K562 (cell line): Measurements from ENCODE around the gene SFI1. TPM values are rescaled to one million over a fixed set of nuclear protein-coding genes. Genes with fewer than 3 reads are reported as not detected.

Source experiments
- ATF7 ChIP-seq: fragments of 450-650 bp; IDR thresholded peaks from 2 replicates; pipeline ENCODE4 v1.7.1; 2014; ENCODE audit warnings: mild to moderate bottlenecking, moderate library complexity
- BCOR ChIP-seq: fragments of 450-650 bp; IDR thresholded peaks from 2 replicates; pipeline ENCODE4 v1.6.1; 2016
- BDP1 ChIP-seq: IDR thresholded peaks from 3 replicates; pipeline ENCODE4 v1.6.1; 2011; ENCODE audit not compliant: insufficient read length, insufficient read depth
- DEAF1 ChIP-seq: fragments of 450-650 bp; formaldehyde crosslinking; IDR thresholded peaks from 2 replicates; pipeline ENCODE4 v1.4.0; 2020; ENCODE audit warnings: mild to moderate bottlenecking, moderate library complexity
- EP400 ChIP-seq: fragments of 450-650 bp; IDR thresholded peaks from 2 replicates; pipeline ENCODE4 v1.6.1; 2017; ENCODE audit warnings: antibody characterized with exemption, mild to moderate bottlenecking, moderate library complexity
- ETS2 ChIP-seq: IDR thresholded peaks from 2 replicates; pipeline ENCODE4 v1.6.1; 2016; ENCODE audit warnings: borderline replicate concordance, missing genetic modification characterization, mild to moderate bottlenecking, moderate library complexity, missing compliant biosample characterization; ENCODE audit not compliant: poor library complexity, severe bottlenecking
- HDAC3 ChIP-seq: fragments of 450-650 bp; IDR thresholded peaks from 2 replicates; pipeline ENCODE4 v1.6.1; 2018; ENCODE audit warnings: borderline replicate concordance, mild to moderate bottlenecking, moderate library complexity; ENCODE audit not compliant: partially characterized antibody
- HMGN3 ChIP-seq: IDR thresholded peaks from 2 replicates; pipeline ENCODE4 v1.6.1; 2011; ENCODE audit warnings: borderline replicate concordance, low read depth, mild to moderate bottlenecking, mixed read lengths, low read length; ENCODE audit not compliant: insufficient read length; ENCODE audit errors: extremely low read depth
- HNRNPL ChIP-seq: fragments of 200-400 bp; formaldehyde crosslinking; IDR thresholded peaks from 2 replicates; pipeline ENCODE4 v1.6.1; 2017; ENCODE audit warnings: low read depth, mild to moderate bottlenecking, low read length
- L3MBTL2 ChIP-seq: fragments of 450-650 bp; IDR thresholded peaks from 2 replicates; pipeline ENCODE4 v1.6.1; 2016; ENCODE audit warnings: mild to moderate bottlenecking, moderate library complexity
- MAFG ChIP-seq: fragments of 450-650 bp; conservative IDR thresholded peaks from 2 replicates; pipeline ENCODE4 v1.6.1; 2016; ENCODE audit warnings: missing genetic modification characterization, missing compliant biosample characterization
- MTA1 ChIP-seq: fragments of 450-650 bp; IDR thresholded peaks from 2 replicates; pipeline ENCODE4 v1.6.1; 2017; ENCODE audit warnings: borderline replicate concordance
- NBN ChIP-seq: fragments of 450-650 bp; IDR thresholded peaks from 2 replicates; pipeline ENCODE4 v1.6.1; 2016; ENCODE audit warnings: low read depth, mild to moderate bottlenecking
- NFATC3 ChIP-seq: fragments of 450-650 bp; IDR thresholded peaks from 2 replicates; pipeline ENCODE4 v1.6.1; 2017; ENCODE audit warnings: mild to moderate bottlenecking
- PHTF2 ChIP-seq: fragments of 250-450 bp; sonication (Bioruptor Pico); IDR thresholded peaks from 2 replicates; pipeline ENCODE4 v1.5.0; 2021; ENCODE audit warnings: mild to moderate bottlenecking
- SAFB ChIP-seq: fragments of 200-400 bp; formaldehyde crosslinking; IDR thresholded peaks from 2 replicates; pipeline ENCODE4 v1.6.1; 2017; ENCODE audit warnings: low read depth, low read length, borderline replicate concordance
- SMARCE1 ChIP-seq: fragments of 450-650 bp; IDR thresholded peaks from 2 replicates; pipeline ENCODE4 v1.7.1; 2016; ENCODE audit warnings: mild to moderate bottlenecking
- ZBTB33 ChIP-seq: sonication (generic); formaldehyde crosslinking; IDR thresholded peaks from 2 replicates; pipeline ENCODE4 v1.8.1; 2023; ENCODE audit warnings: mild to moderate bottlenecking, missing genetic modification reagents
- ZFPM2 ChIP-seq: fragments of 250-450 bp; sonication (Bioruptor Pico); IDR thresholded peaks from 2 replicates; pipeline ENCODE4 v1.5.1; 2022; ENCODE audit warnings: mild to moderate bottlenecking
- ZSCAN29 ChIP-seq: fragments of 450-650 bp; IDR thresholded peaks from 2 replicates; pipeline ENCODE4 v1.6.1; 2017
- polyA plus RNA-seq, 8 experiments: library from polyadenylated mRNA; depleted of rRNA in 4 of 8; stranded (reverse) in 5 of 8; unstranded in 3 of 8; fragments of >200 nt; fragmentation: Nextera tagmentation in 2 of 8; fragmentation: Illumina TruSeq in 1 of 8; extraction: Ambion mirVana in 2 of 8; extraction: Trizol in 1 of 8; gene quantifications; 2 replicates each; pipeline versions ENCODE4 v1.2.1 to v1.2.3, GENCODE V29; 2011 to 2014; ENCODE audit warnings: inconsistent platforms in 1 of 8, missing spikeins in 1 of 8
- total RNA-seq, 7 experiments: library from RNA; depleted of rRNA in 6 of 7; stranded (reverse); fragments of >200 nt in 6 of 7; fragmentation: Illumina TruSeq in 2 of 7; extraction: Trizol in 2 of 7; gene quantifications; 2 replicates each; pipeline versions ENCODE4 v1.2.1 to v1.2.3, GENCODE V29; 2011 to 2021; ENCODE audit warnings: low replicate concordance in 1 of 7
- TF ChIP-seq, protein P1 (sequence below): fragments of 450-650 bp; formaldehyde crosslinking; conservative IDR thresholded peaks from 2 replicates; pipeline ENCODE4 v1.4.0; 2022; ENCODE audit warnings: mild to moderate bottlenecking, missing genetic modification characterization
- TF ChIP-seq, protein P2 (sequence below): fragments of 250-450 bp; sonication (Bioruptor Pico); IDR thresholded peaks from 2 replicates; pipeline ENCODE4 v1.8.0; 2022; ENCODE audit warnings: inconsistent platforms, mild to moderate bottlenecking, moderate library complexity, borderline replicate concordance

The SFI1 gene
- total and polyA plus RNA-seq, 9 of the 15 experiments (the other 6 are each of a cell fraction or from before 2014, with no cell fraction given) = 3.0 to 25.6 (median 14.1) TPM

DNA sequence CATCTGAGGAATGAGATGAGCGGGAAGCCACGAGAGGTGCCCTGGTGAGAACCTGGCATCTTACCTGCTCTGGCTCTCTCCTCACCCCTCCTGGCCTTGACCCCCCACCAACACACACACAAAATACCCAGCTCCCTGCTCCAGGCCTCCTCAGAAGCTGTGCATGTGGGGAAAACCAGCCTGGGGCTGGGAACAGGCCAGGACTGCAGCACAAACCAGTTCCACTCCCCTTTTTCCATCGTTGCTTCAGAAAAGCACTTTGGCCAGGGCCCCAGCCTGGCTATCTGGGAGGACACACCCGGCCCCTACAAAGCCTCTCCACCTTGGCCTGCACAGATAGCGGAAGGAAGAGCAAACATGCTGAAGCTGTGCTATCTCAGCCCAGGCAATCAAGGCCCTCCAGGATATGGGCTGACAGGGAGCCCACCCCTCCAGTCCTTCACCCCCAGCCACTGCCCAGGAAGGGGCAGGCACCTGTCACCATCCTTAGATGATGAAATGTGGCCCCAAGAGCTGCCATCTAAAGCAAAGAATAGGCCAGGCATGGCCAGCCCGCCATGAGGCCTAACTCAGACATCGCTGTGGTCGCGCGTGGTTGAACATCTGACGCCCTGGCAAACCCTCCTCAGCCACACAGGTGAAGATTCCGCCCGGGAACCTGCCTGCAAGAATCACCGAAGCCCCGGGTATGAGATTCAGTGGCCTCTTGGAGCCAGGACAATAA lies 130.3 kb downstream of the SFI1 start (continued):
- TF ChIP-seq L3MBTL2 (peak; percentile 62; the same call in 1 of the 2 replicates), BDP1 (no peak), SAFB (no peak), MAFG (0 out of 2 replicates have a peak, but pooled peaks have one; percentile 17), HMGN3 (peak; percentile 46), ZSCAN29 (no peak), BCOR (peak; percentile 46; the same call in 1 of the 2 replicates), ATF7 (peak; percentile 43), NBN (peak; percentile 35; the same call in 1 of the 2 replicates), ZBTB33 (peak; percentile 86), MTA1 (0 out of 2 replicates have a peak, but pooled peaks have one; percentile 37), SMARCE1 (peak; percentile 89), ZFPM2 (CRISPR knock-in tag) (no peak), DEAF1 (CRISPR knock-in tag) (no peak), HDAC3 (peak; percentile 89), ETS2 (tag) (no peak), PHTF2 (CRISPR knock-in tag) (no peak), EP400 (peak; percentile 85), HNRNPL (no peak), NFATC3 (peak; percentile 80; the same call in 1 of the 2 replicates)
- TF ChIP-seq, protein P1, sequence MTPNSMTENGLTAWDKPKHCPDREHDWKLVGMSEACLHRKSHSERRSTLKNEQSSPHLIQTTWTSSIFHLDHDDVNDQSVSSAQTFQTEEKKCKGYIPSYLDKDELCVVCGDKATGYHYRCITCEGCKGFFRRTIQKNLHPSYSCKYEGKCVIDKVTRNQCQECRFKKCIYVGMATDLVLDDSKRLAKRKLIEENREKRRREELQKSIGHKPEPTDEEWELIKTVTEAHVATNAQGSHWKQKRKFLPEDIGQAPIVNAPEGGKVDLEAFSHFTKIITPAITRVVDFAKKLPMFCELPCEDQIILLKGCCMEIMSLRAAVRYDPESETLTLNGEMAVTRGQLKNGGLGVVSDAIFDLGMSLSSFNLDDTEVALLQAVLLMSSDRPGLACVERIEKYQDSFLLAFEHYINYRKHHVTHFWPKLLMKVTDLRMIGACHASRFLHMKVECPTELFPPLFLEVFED (CRISPR knock-in tag) = no peak
- TF ChIP-seq, protein P2, sequence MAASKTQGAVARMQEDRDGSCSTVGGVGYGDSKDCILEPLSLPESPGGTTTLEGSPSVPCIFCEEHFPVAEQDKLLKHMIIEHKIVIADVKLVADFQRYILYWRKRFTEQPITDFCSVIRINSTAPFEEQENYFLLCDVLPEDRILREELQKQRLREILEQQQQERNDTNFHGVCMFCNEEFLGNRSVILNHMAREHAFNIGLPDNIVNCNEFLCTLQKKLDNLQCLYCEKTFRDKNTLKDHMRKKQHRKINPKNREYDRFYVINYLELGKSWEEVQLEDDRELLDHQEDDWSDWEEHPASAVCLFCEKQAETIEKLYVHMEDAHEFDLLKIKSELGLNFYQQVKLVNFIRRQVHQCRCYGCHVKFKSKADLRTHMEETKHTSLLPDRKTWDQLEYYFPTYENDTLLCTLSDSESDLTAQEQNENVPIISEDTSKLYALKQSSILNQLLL = no peak
